H1 (cell line): ENCODE results near the gene SOX1. TPM values are rescaled to one million over a fixed set of nuclear protein-coding genes. Genes with fewer than 3 reads are reported as not detected.

Experiments used
- CTCF ChIA-PET: fragments of 300-600 bp; sonication (Branson Sonifier 250); formaldehyde crosslinking; loops from one replicate; lab custom pipeline; 2021; ENCODE audit not compliant: partially characterized antibody; lab: Charles Lee
- POLR2A ChIA-PET: fragments of 300-600 bp; sonication (Branson Sonifier 250); formaldehyde crosslinking; loops from one replicate; lab custom pipeline; 2021; ENCODE audit warnings: inconsistent platforms; ENCODE audit not compliant: partially characterized antibody; lab: Charles Lee
- DNase-seq, 2 experiments: peaks; one replicate each; pipeline versions ENCODE4 v3.0.0 to v3.0.0-alpha.2; 2010 to 2022; ENCODE audit warnings: low spot score in 2 of 2, low read depth in 1 of 2, mixed read lengths in 1 of 2
- FAIRE-seq: peaks from 2 replicates; lab custom pipeline; 2011; peaks lifted over from hg19 to GRCh38; lab: Jason Lieb, UNC
- H2AFZ ChIP-seq: 2 replicates; pipeline ENCODE4 v1.8.1; 2012; ENCODE audit warnings: low read length, inconsistent platforms
- H2AK5ac ChIP-seq: 2 replicates; pipeline ENCODE4 v1.6.1; 2013; ENCODE audit warnings: low read depth, low read length
- H2BK120ac ChIP-seq: replicated peaks from 2 replicates; pipeline ENCODE3; 2013; ENCODE audit warnings: low read depth, low read length, inconsistent platforms
- H2BK12ac ChIP-seq: 2 replicates; pipeline ENCODE4 v1.6.1; 2013; ENCODE audit warnings: low read depth, low read length
- H2BK15ac ChIP-seq: 2 replicates; pipeline ENCODE4 v1.6.1; 2013; ENCODE audit warnings: low read length
- H2BK20ac ChIP-seq: 2 replicates; pipeline ENCODE4 v1.6.1; 2013; ENCODE audit warnings: low read length
- H2BK5ac ChIP-seq: 2 replicates; pipeline ENCODE4 v1.6.1; 2013; ENCODE audit warnings: low read depth, low read length
- H3K14ac ChIP-seq: 2 replicates; pipeline ENCODE4 v1.6.1; 2013; ENCODE audit warnings: inconsistent platforms; ENCODE audit not compliant: insufficient read length
- H3K18ac ChIP-seq: 2 replicates; pipeline ENCODE4 v1.6.1; 2013; ENCODE audit warnings: low read length; ENCODE audit errors: extremely low read depth
- H3K23ac ChIP-seq: 2 replicates; pipeline ENCODE4 v1.6.1; 2013; ENCODE audit warnings: inconsistent platforms; ENCODE audit not compliant: insufficient read length
- H3K23me2 ChIP-seq: 2 replicates; pipeline ENCODE4 v1.6.1; 2013; ENCODE audit warnings: low read depth, low read length
- H3K27ac ChIP-seq: 2 replicates; pipeline ENCODE4 v1.6.1; 2011; ENCODE audit warnings: low read depth, low read length, inconsistent platforms
- H3K27me3 ChIP-seq, 4 experiments: replicated peaks in 1 of 4; 1 replicate in 1 of 4; 2 replicates in 3 of 4; pipeline versions ENCODE4 v1.6.1 to v1.8.1; 2011 to 2013; ENCODE audit warnings: low read length in 3 of 4, mild to moderate bottlenecking in 3 of 4, inconsistent platforms in 2 of 4, mixed read lengths in 2 of 4, moderate library complexity in 1 of 4; ENCODE audit not compliant: control insufficient read depth in 3 of 4, insufficient read depth in 3 of 4; ENCODE audit errors: extremely low read depth in 1 of 4
- H3K36me3 ChIP-seq, 4 experiments: 2 replicates each; pipeline versions ENCODE4 v1.6.1 to v1.8.1; 2011 to 2013; ENCODE audit warnings: mild to moderate bottlenecking in 4 of 4, low read length in 3 of 4, moderate library complexity in 2 of 4, control low read depth in 1 of 4, inconsistent platforms in 1 of 4; ENCODE audit not compliant: insufficient read depth in 4 of 4, control insufficient read depth in 2 of 4
- H3K4ac ChIP-seq: replicated peaks from 2 replicates; pipeline ENCODE3; 2013; ENCODE audit warnings: low read length, low read depth, mixed read lengths, inconsistent platforms; ENCODE audit not compliant: insufficient read length
- H3K4me1 ChIP-seq, 4 experiments: replicated peaks in 1 of 4; 1 replicate in 1 of 4; 2 replicates in 3 of 4; pipeline versions ENCODE4 v1.6.1 to v1.8.1; 2011 to 2013; ENCODE audit warnings: low read length in 3 of 4, inconsistent platforms in 2 of 4, mixed read lengths in 1 of 4; ENCODE audit not compliant: insufficient read depth in 4 of 4, control insufficient read depth in 3 of 4
- H3K4me2 ChIP-seq, 2 experiments: 2 replicates each; pipeline versions ENCODE4 v1.6.1 to v1.8.1; 2011 to 2013; ENCODE audit warnings: low read depth in 2 of 2, low read length in 2 of 2, control low read depth in 1 of 2, inconsistent platforms in 1 of 2, mild to moderate bottlenecking in 1 of 2; ENCODE audit not compliant: insufficient read depth in 1 of 2
- H3K4me3 ChIP-seq, 4 experiments: fragments of 200-600, 300-600 bp in 1 of 4; sonication (generic), shearing (Covaris generic), sonication (Bioruptor Twin) in 1 of 4; 2 replicates each; pipeline versions ENCODE4 v1.5.1 to v1.8.1; 2011 to 2016; ENCODE audit warnings: low read length in 4 of 4, low read depth in 3 of 4, control low read depth in 2 of 4, inconsistent platforms in 2 of 4, mild to moderate bottlenecking in 2 of 4, mixed read lengths in 1 of 4, moderate library complexity in 1 of 4; ENCODE audit not compliant: insufficient read depth in 2 of 4; ENCODE audit errors: extremely low read depth in 1 of 4
- H3K56ac ChIP-seq: replicated peaks from 2 replicates; pipeline ENCODE3; 2013; ENCODE audit warnings: low read depth, mild to moderate bottlenecking, mixed read lengths, low read length, inconsistent platforms; ENCODE audit not compliant: insufficient read length
- H3K79me1 ChIP-seq: 2 replicates; pipeline ENCODE4 v1.6.1; 2013; ENCODE audit warnings: low read depth, low read length, control low read depth
- H3K79me2 ChIP-seq, 2 experiments: 2 replicates each; pipeline versions ENCODE4 v1.6.1 to v1.8.1; 2012 to 2013; ENCODE audit warnings: low read length in 2 of 2, mild to moderate bottlenecking in 2 of 2, inconsistent platforms in 1 of 2; ENCODE audit not compliant: insufficient read depth in 2 of 2, control insufficient read depth in 1 of 2
- H3K9ac ChIP-seq, 4 experiments: replicated peaks in 1 of 4; 1 replicate in 1 of 4; 2 replicates in 3 of 4; pipeline versions ENCODE4 v1.6.1 to v1.8.1; 2011 to 2013; ENCODE audit warnings: low read depth in 3 of 4, low read length in 3 of 4, control low read depth in 2 of 4, mild to moderate bottlenecking in 2 of 4, moderate library complexity in 2 of 4, inconsistent platforms in 1 of 4; ENCODE audit errors: extremely low read depth in 1 of 4
- H3K9me3 ChIP-seq, 2 experiments: 2 replicates each; pipeline versions ENCODE4 v1.6.1 to v1.8.1; 2012 to 2013; ENCODE audit warnings: mild to moderate bottlenecking in 2 of 2, moderate library complexity in 2 of 2, control low read depth in 1 of 2, inconsistent platforms in 1 of 2, low read depth in 1 of 2, low read length in 1 of 2, mixed read lengths in 1 of 2; ENCODE audit not compliant: insufficient read depth in 2 of 2
- H4K20me1 ChIP-seq, 2 experiments: replicated peaks in 1 of 2; 2 replicates each; pipeline versions ENCODE3 to v1.8.1; 2011 to 2013; ENCODE audit warnings: inconsistent platforms in 2 of 2, low read length in 2 of 2, mild to moderate bottlenecking in 1 of 2; ENCODE audit not compliant: insufficient read depth in 2 of 2, control insufficient read depth in 1 of 2
- H4K5ac ChIP-seq: 2 replicates; pipeline ENCODE4 v1.6.1; 2013; ENCODE audit warnings: low read length, low read depth, mixed read lengths, inconsistent platforms; ENCODE audit not compliant: insufficient read length
- H4K8ac ChIP-seq: 2 replicates; pipeline ENCODE4 v1.8.0; 2013; ENCODE audit warnings: mild to moderate bottlenecking, moderate library complexity, low read length, inconsistent platforms; ENCODE audit not compliant: insufficient read depth; ENCODE audit errors: extremely low read depth
- H4K91ac ChIP-seq: replicated peaks from 2 replicates; pipeline ENCODE3; 2013; ENCODE audit warnings: low read length, mixed read lengths, inconsistent platforms; ENCODE audit not compliant: insufficient read length
- CBX8 ChIP-seq: fragments of 300-800, 300-1000 bp; sonication (generic); IDR thresholded peaks from 2 replicates; pipeline ENCODE4 v1.7.1; 2016; ENCODE audit warnings: low read depth, low read length, borderline replicate concordance
- CREB1 ChIP-seq: IDR thresholded peaks from 2 replicates; pipeline ENCODE4 v1.6.1; 2012; ENCODE audit warnings: inconsistent platforms
- POLR2A ChIP-seq, 2 experiments: IDR thresholded peaks; 1 replicate in 1 of 2; 2 replicates in 1 of 2; pipeline ENCODE4 v1.6.1; 2011; ENCODE audit warnings: low read depth in 2 of 2, low read length in 2 of 2, mild to moderate bottlenecking in 2 of 2; ENCODE audit errors: control extremely low read depth in 1 of 2
- RNF2 ChIP-seq: fragments of 200-900, 300-1000 bp; sonication (generic); IDR thresholded peaks from 2 replicates; pipeline ENCODE4 v1.7.1; 2016; ENCODE audit warnings: borderline replicate concordance, low read depth, mild to moderate bottlenecking, antibody characterized with exemption, low read length; ENCODE audit not compliant: poor library complexity, severe bottlenecking; ENCODE audit errors: missing control alignments
- SP1 ChIP-seq: IDR thresholded peaks from 2 replicates; pipeline ENCODE4 v1.6.1; 2011; ENCODE audit warnings: low read depth, low read length
- YY1 ChIP-seq: IDR thresholded peaks from 2 replicates; pipeline ENCODE4 v1.6.1; 2011; ENCODE audit warnings: low read depth, mild to moderate bottlenecking, low read length
- WGBS, 2 experiments: shearing (Covaris generic) in 1 of 2; methylation state at CpG; one replicate each; pipeline versions ENCODE4 v1.1.6 to v1.1.7; 2013 to 2015; ENCODE audit warnings: low lambda C conversion rate in 2 of 2, mixed read lengths in 2 of 2, inconsistent platforms in 1 of 2, low coverage in 1 of 2, missing lambda C conversion rate in 1 of 2; ENCODE audit not compliant: insufficient replicate concordance in 2 of 2, insufficient coverage in 1 of 2, insufficient read length in 1 of 2; ENCODE audit errors: extremely low coverage in 1 of 2, missing lambda C conversion rate in 1 of 2; 5-methylcytosine and 5-hydroxymethylcytosine counted together
- polyA plus RNA-seq, 7 experiments: library from polyadenylated mRNA; depleted of rRNA in 3 of 7; stranded (reverse) in 5 of 7; unstranded in 2 of 7; fragments of >200 nt in 5 of 7; fragments of 200-250 nt in 2 of 7; gene quantifications; 1 replicate in 5 of 7; 2 replicates in 1 of 7; 4 replicates in 1 of 7; pipeline versions ENCODE4 v1.2.1 to v1.2.3, GENCODE V29; 2011 to 2013; ENCODE audit warnings: missing spikeins in 2 of 7, mixed read lengths in 2 of 7
- total RNA-seq: library from RNA; stranded (reverse); fragmentation: NEBNext Ultra II Directional; extraction: Animal tissue kit (Norgen Biotek cat#: 25700); gene quantifications from 2 replicates; pipeline ENCODE4 v1.2.1, GENCODE V29; 2021

The SOX1 gene
- total and polyA plus RNA-seq, 2 of the 8 experiments (the other 6 are each of a cell fraction or from before 2014, with no cell fraction given): 0.03 to 0.09 TPM

GRCh38 chr13:112060282-112060830, 6.6 kb upstream of the SOX1 start:
- Histone ChIP-seq H2BK15ac (no peak overlapping the region), H4K91ac (no peak overlapping the region), H2BK120ac (no peak overlapping the region), H2BK5ac (no peak overlapping the region), H3K4ac (no peak overlapping the region), H3K79me2 (no peaks in the 10 kb centered on the region), H3K18ac (no peak overlapping the region), H3K23me2 (peaks cover 2% of the 10 kb centered on the region; the same call in 1 of the 2 replicates), H2BK12ac (no peak overlapping the region; the same call in 1 of the 2 replicates), H3K27ac (no peak overlapping the region), H4K5ac (no peak overlapping the region), H3K14ac (no peak overlapping the region), H2AFZ (no peak overlapping the region), H3K4me2 (peak overlapping the region; percentile 47 to 63; a peak in 2 of 4 replicates), H4K8ac (no peak overlapping the region), H3K9ac (no peak overlapping the region), H3K9me3 (no peaks in the 10 kb centered on the region; a peak in 1 of 4 replicates), H3K4me3 (peak overlapping the region in 1 of 4 experiments; percentile 49; a peak in 2 of 8 replicates), H3K36me3 (peaks cover 0 to 6% (median 0%) of the 10 kb centered on the region in 4 experiments; a peak in 1 of 8 replicates), H3K79me1 (no peaks in the 10 kb centered on the region), H2AK5ac (0 out of 2 replicates have a peak overlapping the region, but pooled peaks have one; percentile 3), H3K56ac (no peak overlapping the region), H4K20me1 (peaks cover 15 to 24% of the 10 kb centered on the region in 2 experiments), H3K4me1 (peaks cover 3 to 46% (median 22%) of the 10 kb centered on the region in 4 experiments), H2BK20ac (no peak overlapping the region), H3K23ac (no peak overlapping the region), H3K27me3 (peaks cover 94 to 100% (median 98%) of the 10 kb centered on the region in 4 experiments)
- DNase-seq (no peak), FAIRE-seq (no peak)
- POLR2A ChIA-PET: interaction anchor here (5.1 kb wide), 1 partner anchor 13 kb away, joined by 25 read pairs; no protein-coding TSS in a partner anchor
- no peak for TF ChIP-seq SP1
- no peak for TF ChIP-seq CREB1
- peak; percentile 77 for TF ChIP-seq RNF2
- no peak for TF ChIP-seq YY1
- 0 out of 2 replicates have a peak, but pooled peaks have one; percentile 69 for TF ChIP-seq CBX8
- TF ChIP-seq POLR2A (IDR thresholded peaks at IDR 0.05; ENCODE audit: control extremely low read depth in 1 of 2, low read depth in 2 of 2, low read length in 2 of 2): no peak
- 25% methylated on average over 14 of the region's 14 CpGs; no CpG with 5 or more reads in 1 of the 2 experiments for WGBS, 2 experiments
- CTCF ChIA-PET: interaction anchor here (0.6 to 5.6 kb wide), 6 partner anchors 8 to 383 kb away, joined by 3 to 51 read pairs (median 3); no protein-coding TSS in a partner anchor
